OCI-LY3 (cell line): ENCODE results near the gene IQGAP2.
A peak's percentile ranks its signal among the peaks of the same experiment; 100 is the strongest.

Source experiments
- H2AFZ ChIP-seq: fragments of 200-600, 300-600 bp; shearing (Covaris generic); 2 replicates; pipeline ENCODE4 v1.6.0; 2014; ENCODE audit warnings: antibody characterized with exemption, low read depth, low read length
- H3K27ac ChIP-seq: fragments of 200-600, 300-600 bp; sonication (generic); 2 replicates; pipeline ENCODE4 v1.5.1; 2014; ENCODE audit warnings: mild to moderate bottlenecking, low read length, moderate library complexity, mixed read lengths
- H3K27me3 ChIP-seq: fragments of 200-600, 300-600 bp; sonication (generic); 2 replicates; pipeline ENCODE4 v1.6.1; 2014; ENCODE audit warnings: low read depth, low read length, mixed read lengths
- H3K36me3 ChIP-seq: fragments of 200-600, 300-600 bp; sonication (generic); replicated peaks from 2 replicates; pipeline ENCODE3; 2014; ENCODE audit warnings: low read depth, low read length, mixed read lengths
- H3K4me1 ChIP-seq: fragments of 300-600, 200-600 bp; sonication (generic); 2 replicates; pipeline ENCODE4 v1.6.1; 2014; ENCODE audit warnings: low read length, mixed read lengths
- H3K4me2 ChIP-seq: fragments of 200-600, 300-600 bp; sonication (generic); 2 replicates; pipeline ENCODE4 v1.6.1; 2014; ENCODE audit warnings: low read length, mixed read lengths
- H3K4me3 ChIP-seq: fragments of 300-600, 200-600 bp; sonication (generic); 2 replicates; pipeline ENCODE4 v1.5.1; 2014; ENCODE audit warnings: antibody characterized with exemption, mild to moderate bottlenecking, low read length, moderate library complexity
- H3K79me2 ChIP-seq: fragments of 300-600, 200-600 bp; shearing (Covaris generic); 2 replicates; pipeline ENCODE4 v1.6.1; 2014; ENCODE audit warnings: mild to moderate bottlenecking, low read length, mixed read lengths
- H3K9ac ChIP-seq: fragments of 300-600, 200-600 bp; shearing (Covaris generic); 2 replicates; pipeline ENCODE4 v1.6.0; 2014; ENCODE audit warnings: mild to moderate bottlenecking, low read length, moderate library complexity
- H3K9me3 ChIP-seq: fragments of 200-600, 300-600 bp; shearing (Covaris generic); 2 replicates; pipeline ENCODE4 v1.6.1; 2014; ENCODE audit warnings: low read length, mixed read lengths; ENCODE audit not compliant: insufficient read depth
- H4K20me1 ChIP-seq: fragments of 200-600, 300-600 bp; sonication (generic); 2 replicates; pipeline ENCODE4 v1.6.1; 2016; ENCODE audit warnings: low read length, mixed read lengths; ENCODE audit not compliant: insufficient read depth
- EZH2phosphoT487 ChIP-seq: fragments of 200-600 bp; shearing (Covaris generic); IDR thresholded peaks from 2 replicates; pipeline ENCODE4 v1.6.1; 2018; ENCODE audit warnings: antibody characterized with exemption, mixed run types, low read depth
- TF ChIP-seq, protein P1 (sequence below): fragments of 200-600, 300-600 bp; sonication (generic); IDR thresholded peaks from 2 replicates; pipeline ENCODE4 v1.5.1; 2014; ENCODE audit warnings: antibody characterized with exemption, low read length, low read depth

IQGAP2 gene

DNA sequence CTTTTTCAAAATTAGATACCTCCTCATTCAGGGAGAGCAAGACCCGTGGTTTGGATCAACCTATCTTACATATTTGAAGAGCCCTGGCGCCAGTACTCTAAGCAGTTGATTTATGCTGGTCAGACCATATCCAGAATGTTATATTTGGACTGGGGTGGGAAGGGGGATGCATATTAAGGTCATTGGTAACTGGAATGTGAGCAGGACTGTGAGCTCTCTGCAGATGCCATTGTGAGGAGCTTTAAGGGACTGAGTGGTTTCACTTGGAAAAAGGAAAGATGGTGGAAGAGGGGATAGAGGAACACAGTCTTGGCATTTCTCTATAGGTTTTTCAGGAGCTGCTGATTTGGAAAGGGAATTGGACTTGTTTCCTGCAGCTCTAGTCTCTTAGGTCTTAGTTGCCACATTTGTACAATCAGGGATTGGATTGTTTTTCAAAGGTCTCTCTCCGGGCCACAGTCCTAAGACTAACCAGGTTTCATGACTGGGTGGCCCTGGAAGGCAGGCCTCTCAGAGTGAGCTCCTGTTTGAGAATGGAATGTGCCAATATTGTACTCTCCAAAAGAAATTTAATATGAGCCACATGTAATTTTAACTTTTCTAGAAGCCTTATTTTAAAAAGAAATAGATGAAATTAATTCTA lies 287.1 kb downstream of the IQGAP2 start:
- H2AFZ ChIP-seq = no peak overlapping the region
- no peaks in the 10 kb centered on the region for H3K36me3 ChIP-seq
- no peak overlapping the region for H3K4me3 ChIP-seq
- peaks cover 5% of the 10 kb centered on the region; the same call in 1 of the 2 replicates for H3K27me3 ChIP-seq
- no peaks in the 10 kb centered on the region for H4K20me1 ChIP-seq
- no peak overlapping the region for H3K9ac ChIP-seq
- peaks cover 27% of the 10 kb centered on the region for H3K4me1 ChIP-seq
- H3K4me2 ChIP-seq = no peak overlapping the region
- H3K9me3 ChIP-seq = no peaks in the 10 kb centered on the region
- H3K27ac ChIP-seq = no peak overlapping the region
- TF ChIP-seq EZH2phosphoT487 = no peak
- TF ChIP-seq, protein P1, sequence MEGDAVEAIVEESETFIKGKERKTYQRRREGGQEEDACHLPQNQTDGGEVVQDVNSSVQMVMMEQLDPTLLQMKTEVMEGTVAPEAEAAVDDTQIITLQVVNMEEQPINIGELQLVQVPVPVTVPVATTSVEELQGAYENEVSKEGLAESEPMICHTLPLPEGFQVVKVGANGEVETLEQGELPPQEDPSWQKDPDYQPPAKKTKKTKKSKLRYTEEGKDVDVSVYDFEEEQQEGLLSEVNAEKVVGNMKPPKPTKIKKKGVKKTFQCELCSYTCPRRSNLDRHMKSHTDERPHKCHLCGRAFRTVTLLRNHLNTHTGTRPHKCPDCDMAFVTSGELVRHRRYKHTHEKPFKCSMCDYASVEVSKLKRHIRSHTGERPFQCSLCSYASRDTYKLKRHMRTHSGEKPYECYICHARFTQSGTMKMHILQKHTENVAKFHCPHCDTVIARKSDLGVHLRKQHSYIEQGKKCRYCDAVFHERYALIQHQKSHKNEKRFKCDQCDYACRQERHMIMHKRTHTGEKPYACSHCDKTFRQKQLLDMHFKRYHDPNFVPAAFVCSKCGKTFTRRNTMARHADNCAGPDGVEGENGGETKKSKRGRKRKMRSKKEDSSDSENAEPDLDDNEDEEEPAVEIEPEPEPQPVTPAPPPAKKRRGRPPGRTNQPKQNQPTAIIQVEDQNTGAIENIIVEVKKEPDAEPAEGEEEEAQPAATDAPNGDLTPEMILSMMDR = no peak
- H3K79me2 ChIP-seq = no peaks in the 10 kb centered on the region

DNA sequence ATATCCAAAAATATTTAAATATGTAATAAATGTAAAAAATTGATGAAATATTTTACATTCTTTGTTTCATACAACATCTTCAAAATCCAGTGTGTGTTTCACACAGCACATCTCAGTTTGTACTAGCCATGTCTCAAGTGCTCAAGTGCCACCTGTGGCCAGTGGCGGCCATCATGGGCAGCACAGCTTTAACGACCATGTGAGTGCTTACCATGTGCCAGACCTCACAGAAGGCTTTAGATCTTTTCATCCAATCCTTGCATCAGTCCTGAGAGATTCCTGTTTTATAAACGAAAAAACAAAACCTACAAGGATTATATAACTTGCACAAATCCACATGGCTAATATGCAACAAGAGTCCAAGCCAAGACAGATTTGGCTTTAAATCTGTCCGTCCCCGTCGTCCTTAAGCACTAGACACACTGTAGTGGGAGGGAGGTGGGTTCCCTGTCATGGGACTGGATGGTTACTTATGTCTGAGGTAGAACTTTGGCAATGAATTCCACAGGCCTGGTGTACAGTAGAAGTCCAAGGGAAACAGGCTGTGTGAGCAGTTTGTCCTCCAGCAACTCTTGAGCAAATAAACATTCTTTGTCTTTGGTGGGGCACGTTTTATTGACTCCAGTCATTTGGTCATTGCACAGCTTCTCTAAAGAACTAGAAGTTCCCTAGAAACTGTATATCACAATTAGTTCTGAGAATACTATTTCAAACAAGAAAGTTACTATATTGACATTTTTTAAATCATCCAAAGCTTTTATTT lies 287.8 kb downstream of the IQGAP2 start:
- Histone ChIP-seq H2AFZ (no peak overlapping the region), H3K4me2 (peak overlapping the region; percentile 78), H3K27ac (no peak overlapping the region; the same call in 1 of the 2 replicates), H3K4me1 (peaks cover 31% of the 10 kb centered on the region), H3K9me3 (no peaks in the 10 kb centered on the region), H4K20me1 (no peaks in the 10 kb centered on the region), H3K79me2 (no peaks in the 10 kb centered on the region), H3K27me3 (peaks cover 5% of the 10 kb centered on the region; the same call in 1 of the 2 replicates), H3K4me3 (peak overlapping the region; percentile 55), H3K36me3 (no peaks in the 10 kb centered on the region), H3K9ac (no peak overlapping the region; the same call in 1 of the 2 replicates)
- TF ChIP-seq, protein P1 = no peak
- no peak for TF ChIP-seq EZH2phosphoT487

DNA sequence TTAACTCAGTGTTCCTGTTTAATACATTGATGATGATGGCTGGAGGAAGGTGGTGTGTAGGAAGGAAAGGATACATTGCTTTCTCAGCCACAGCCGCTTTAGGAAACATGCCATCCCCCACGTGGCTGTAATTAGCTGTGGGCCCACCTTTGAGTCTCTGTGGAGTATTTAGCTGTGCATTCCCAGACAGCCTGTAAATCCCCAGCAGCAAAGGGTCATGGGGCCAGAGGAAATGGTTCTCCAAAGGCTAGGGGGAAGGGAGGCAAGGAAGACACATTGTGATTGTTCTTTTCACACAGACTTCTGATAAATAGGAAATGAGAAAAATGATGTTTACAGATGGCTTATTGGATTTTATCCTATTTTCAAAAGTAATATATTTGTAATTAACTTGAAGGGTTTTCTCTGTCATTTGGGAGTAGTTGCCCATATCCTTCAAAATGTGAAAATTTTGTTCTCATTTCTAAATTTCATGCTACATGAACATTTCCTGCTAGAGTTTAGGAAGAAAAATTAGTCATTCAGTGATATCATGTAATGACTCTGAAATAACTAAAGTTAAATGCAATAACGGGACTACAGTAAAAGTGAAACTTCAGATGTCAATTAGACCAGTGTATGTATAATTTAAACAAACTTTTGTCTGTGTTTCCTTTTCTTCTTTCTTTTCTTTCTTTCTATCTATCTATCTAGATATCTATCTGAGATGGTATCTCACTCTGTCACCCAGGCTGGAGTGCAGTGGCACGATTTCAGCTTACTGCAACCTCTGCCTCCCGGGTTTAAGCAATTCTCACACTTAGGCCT lies 288.6 kb downstream of the IQGAP2 start:
- Histone ChIP-seq H3K36me3 (no peaks in the 10 kb centered on the region), H3K27me3 (peaks cover 5% of the 10 kb centered on the region; the same call in 1 of the 2 replicates), H3K9me3 (no peaks in the 10 kb centered on the region), H4K20me1 (no peaks in the 10 kb centered on the region), H3K9ac (no peak overlapping the region; the same call in 1 of the 2 replicates), H3K4me2 (peak overlapping the region; percentile 78), H2AFZ (no peak overlapping the region), H3K79me2 (no peaks in the 10 kb centered on the region), H3K27ac (peak overlapping the region; percentile 15; the same call in 1 of the 2 replicates), H3K4me3 (peak overlapping the region; percentile 55), H3K4me1 (peaks cover 31% of the 10 kb centered on the region)
- TF ChIP-seq EZH2phosphoT487 = no peak
- TF ChIP-seq, protein P1 = no peak

DNA sequence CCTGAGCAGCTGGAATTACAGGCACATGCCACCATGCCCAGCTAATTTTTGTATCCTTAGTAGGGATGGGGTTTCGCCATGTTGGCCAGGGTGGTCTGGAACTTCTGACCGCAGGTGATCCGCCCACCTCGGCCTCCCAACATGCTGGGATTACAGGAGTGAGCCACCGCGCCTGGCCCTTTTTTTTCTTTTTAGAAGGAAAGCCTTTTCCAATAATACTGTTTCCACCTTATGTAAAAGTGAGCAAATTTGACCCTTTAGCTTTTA lies 289.1 kb downstream of the IQGAP2 start:
- no peaks in the 10 kb centered on the region for H3K36me3 ChIP-seq

More for the DNA sequence above, 289.1 kb downstream of the IQGAP2 start:
- no peak for TF ChIP-seq EZH2phosphoT487
- TF ChIP-seq, protein P1 = no peak
- H4K20me1 ChIP-seq = no peaks in the 10 kb centered on the region
- H2AFZ ChIP-seq = no peak overlapping the region
- H3K27me3 ChIP-seq = peaks cover 5% of the 10 kb centered on the region; the same call in 1 of the 2 replicates
- peaks cover 31% of the 10 kb centered on the region for H3K4me1 ChIP-seq
- no peak overlapping the region for H3K9ac ChIP-seq
- no peak overlapping the region for H3K27ac ChIP-seq
- H3K79me2 ChIP-seq = no peaks in the 10 kb centered on the region
- peak overlapping the region; percentile 47; the same call in 1 of the 2 replicates for H3K4me3 ChIP-seq
- H3K9me3 ChIP-seq = no peaks in the 10 kb centered on the region
- H3K4me2 ChIP-seq = peak overlapping the region; percentile 78
